H9 (cell line): ENCODE results near the gene CCNQ. TPM values are rescaled to one million over a fixed set of nuclear protein-coding genes. Genes with fewer than 3 reads are reported as not detected.

Source experiments
- DNase-seq: peaks from one replicate; pipeline ENCODE4 v3.0.0-alpha.2; 2017
- H2AFZ ChIP-seq: one replicate; pipeline ENCODE4 v1.6.1; 2013; ENCODE audit warnings: mild to moderate bottlenecking, low read length, control low read depth, moderate library complexity
- H2AK5ac ChIP-seq: 2 replicates; pipeline ENCODE4 v1.6.1; 2013; ENCODE audit warnings: low read length, control low read depth, mixed read lengths; ENCODE audit not compliant: insufficient read length
- H2BK120ac ChIP-seq: one replicate; pipeline ENCODE4 v1.6.1; 2013; ENCODE audit warnings: low read depth, mild to moderate bottlenecking, low read length, control low read depth, inconsistent platforms; ENCODE audit not compliant: poor library complexity, severe bottlenecking
- H2BK12ac ChIP-seq: 2 replicates; pipeline ENCODE4 v1.6.1; 2013; ENCODE audit warnings: low read length, control low read depth, mixed read lengths, low read depth; ENCODE audit not compliant: insufficient read length
- H2BK15ac ChIP-seq: 2 replicates; pipeline ENCODE4 v1.6.1; 2013; ENCODE audit warnings: low read depth, low read length, control low read depth
- H2BK20ac ChIP-seq: one replicate; pipeline ENCODE4 v1.6.1; 2013; ENCODE audit warnings: low read depth, mild to moderate bottlenecking, low read length, control low read depth, inconsistent platforms; ENCODE audit not compliant: poor library complexity, severe bottlenecking
- H2BK5ac ChIP-seq: 2 replicates; pipeline ENCODE4 v1.6.1; 2013; ENCODE audit warnings: low read length, control low read depth, mixed read lengths; ENCODE audit not compliant: insufficient read length
- H3K14ac ChIP-seq: 2 replicates; pipeline ENCODE4 v1.6.1; 2013; ENCODE audit warnings: low read length, control low read depth; ENCODE audit not compliant: insufficient read depth
- H3K18ac ChIP-seq: 2 replicates; pipeline ENCODE4 v1.6.1; 2013; ENCODE audit warnings: low read depth, mild to moderate bottlenecking, mixed read lengths, low read length, control low read depth; ENCODE audit not compliant: insufficient read length
- H3K23ac ChIP-seq: 2 replicates; pipeline ENCODE4 v1.6.1; 2013; ENCODE audit warnings: low read length, control low read depth, mixed read lengths, low read depth; ENCODE audit not compliant: insufficient read length
- H3K23me2 ChIP-seq: 2 replicates; pipeline ENCODE4 v1.6.1; 2013; ENCODE audit warnings: low read depth, mild to moderate bottlenecking, mixed read lengths, low read length, control low read depth; ENCODE audit not compliant: insufficient read length, poor library complexity, severe bottlenecking
- H3K27ac ChIP-seq: 2 replicates; pipeline ENCODE4 v1.5.1; 2013; ENCODE audit warnings: low read length, control low read depth, mixed read lengths, low read depth; ENCODE audit not compliant: insufficient read length
- H3K27me3 ChIP-seq: 2 replicates; pipeline ENCODE4 v1.6.1; 2013; ENCODE audit warnings: low read length, control low read depth, inconsistent platforms; ENCODE audit not compliant: insufficient read depth
- H3K4ac ChIP-seq: 2 replicates; pipeline ENCODE4 v1.6.1; 2013; ENCODE audit warnings: low read depth, mild to moderate bottlenecking, control low read depth, inconsistent platforms, low read length, moderate library complexity
- H3K4me1 ChIP-seq: 2 replicates; pipeline ENCODE4 v1.6.1; 2013; ENCODE audit warnings: low read length, control low read depth, inconsistent platforms; ENCODE audit not compliant: insufficient read depth
- H3K4me2 ChIP-seq: 2 replicates; pipeline ENCODE4 v1.6.1; 2013; ENCODE audit warnings: low read length, control low read depth, mixed read lengths; ENCODE audit not compliant: insufficient read length, insufficient read depth
- H3K56ac ChIP-seq: 2 replicates; pipeline ENCODE4 v1.6.1; 2013; ENCODE audit warnings: low read depth, mild to moderate bottlenecking, mixed read lengths, low read length, control low read depth; ENCODE audit not compliant: insufficient read length
- H3K79me1 ChIP-seq: 2 replicates; pipeline ENCODE4 v1.6.1; 2013; ENCODE audit warnings: low read depth, mild to moderate bottlenecking, moderate library complexity, low read length, control low read depth, inconsistent platforms; ENCODE audit not compliant: insufficient read depth, poor library complexity, severe bottlenecking
- H3K79me2 ChIP-seq: 2 replicates; pipeline ENCODE4 v1.6.1; 2013; ENCODE audit warnings: low read length, control low read depth, inconsistent platforms; ENCODE audit not compliant: insufficient read depth
- H3K9ac ChIP-seq: 2 replicates; pipeline ENCODE4 v1.6.1; 2013; ENCODE audit warnings: low read length, control low read depth, mixed read lengths; ENCODE audit not compliant: insufficient read length; ENCODE audit errors: extremely low read depth
- H3K9me3 ChIP-seq: one replicate; pipeline ENCODE4 v1.6.1; 2013; ENCODE audit warnings: low read depth, low read length, inconsistent platforms; ENCODE audit not compliant: control insufficient read depth
- H3T11ph ChIP-seq: one replicate; pipeline ENCODE4 v1.6.1; 2013; ENCODE audit warnings: mild to moderate bottlenecking, low read length, control low read depth, inconsistent platforms
- H4K20me1 ChIP-seq: one replicate; pipeline ENCODE4 v1.6.1; 2013; ENCODE audit not compliant: control insufficient read depth, insufficient read length, insufficient read depth
- H4K5ac ChIP-seq: 2 replicates; pipeline ENCODE4 v1.6.1; 2013; ENCODE audit warnings: low read depth, mild to moderate bottlenecking, mixed read lengths, low read length, control low read depth; ENCODE audit not compliant: insufficient read length
- H4K8ac ChIP-seq: replicated peaks from 2 replicates; pipeline ENCODE4 v1.6.1; 2013; ENCODE audit warnings: low read length, control low read depth, mixed read lengths, low read depth; ENCODE audit not compliant: insufficient read length
- H4K91ac ChIP-seq: 2 replicates; pipeline ENCODE4 v1.6.1; 2013; ENCODE audit warnings: low read depth, mild to moderate bottlenecking, moderate library complexity, mixed read lengths, low read length, control low read depth; ENCODE audit not compliant: insufficient read length
- H3K27ac Mint-ChIP-seq, 3 experiments: 2 replicates in 2 of 3; 3 replicates in 1 of 3; pipeline ENCODE4 v1.8.0; 2020 to 2021; ENCODE audit warnings: mixed read lengths in 3 of 3, mild to moderate bottlenecking in 1 of 3, moderate library complexity in 1 of 3
- H3K27me3 Mint-ChIP-seq: 2 replicates; pipeline ENCODE4 v1.8.0; 2021; ENCODE audit warnings: low read depth, mild to moderate bottlenecking, moderate library complexity, mixed read lengths
- H3K36me3 Mint-ChIP-seq, 3 experiments: 2 replicates in 2 of 3; 3 replicates in 1 of 3; pipeline ENCODE4 v1.8.0; 2020 to 2021; ENCODE audit warnings: low read depth in 3 of 3, mixed read lengths in 3 of 3; ENCODE audit not compliant: insufficient read depth in 1 of 3
- H3K4me1 Mint-ChIP-seq, 2 experiments: 2 replicates each; pipeline ENCODE4 v1.8.0; 2020; ENCODE audit warnings: mixed read lengths in 2 of 2
- H3K4me3 Mint-ChIP-seq, 2 experiments: 2 replicates in 1 of 2; 3 replicates in 1 of 2; pipeline ENCODE4 v1.8.0; 2020 to 2021; ENCODE audit warnings: mild to moderate bottlenecking in 2 of 2, mixed read lengths in 2 of 2, moderate library complexity in 1 of 2
- H3K9me3 Mint-ChIP-seq, 2 experiments: 2 replicates in 1 of 2; 3 replicates in 1 of 2; pipeline ENCODE4 v1.8.0; 2020; ENCODE audit warnings: mild to moderate bottlenecking in 2 of 2, mixed read lengths in 2 of 2, moderate library complexity in 1 of 2
- CTCF ChIP-seq: fragments of 200-600 bp; sonication (generic); conservative IDR thresholded peaks from 3 replicates; pipeline ENCODE4 v1.8.0; 2021; ENCODE audit warnings: antibody characterized with exemption, mild to moderate bottlenecking
- WGBS: extraction: QIAGEN DNeasy Blood & Tissue Kit; methylation state at CpG from one replicate; pipeline ENCODE4 v1.1.7; 2013; ENCODE audit warnings: missing lambda C conversion rate, low lambda C conversion rate, mixed read lengths; ENCODE audit not compliant: insufficient read length; ENCODE audit errors: extremely low coverage; 5-methylcytosine and 5-hydroxymethylcytosine counted together
- total RNA-seq: library from RNA; stranded (reverse); gene quantifications from 2 replicates; pipeline ENCODE4 v1.2.1, GENCODE V29; 2021

The CCNQ gene
- total RNA-seq, 1 experiment from 2014 or later: 18.4 TPM

GRCh38 chrX:153547195-153547594, 51.7 kb downstream of the CCNQ start:
- no peak overlapping the region for H3K27ac ChIP-seq
- no CpG with 5 or more reads among the region's 7 CpGs for WGBS
- H4K20me1 ChIP-seq: no peaks in the 10 kb centered on the region
- no peak for TF ChIP-seq CTCF
- H3K36me3 Mint-ChIP-seq: peaks cover 0 to 8% (median under 1%) of the 10 kb centered on the region in 3 experiments; a peak in 3 of 7 replicates
- H3K4me1 Mint-ChIP-seq: peaks cover 0 to 7% of the 10 kb centered on the region in 2 experiments; a peak in 1 of 4 replicates
- H2BK15ac ChIP-seq: no peak overlapping the region
- H2AK5ac ChIP-seq: no peak overlapping the region
- H3T11ph ChIP-seq: no peak overlapping the region
- no peak overlapping the region for H3K4me3 Mint-ChIP-seq
- no peak overlapping the region for H3K4ac ChIP-seq
- no peak overlapping the region for H3K56ac ChIP-seq
- H3K27me3 Mint-ChIP-seq: peaks cover 3% of the 10 kb centered on the region; the same call in 1 of the 2 replicates
- H2BK5ac ChIP-seq: no peak overlapping the region
- H4K8ac ChIP-seq: no peak overlapping the region
- H3K4me1 ChIP-seq: no peaks in the 10 kb centered on the region
- H3K27me3 ChIP-seq: no peaks in the 10 kb centered on the region
- H3K79me1 ChIP-seq: no peaks in the 10 kb centered on the region
- H3K23me2 ChIP-seq: no peaks in the 10 kb centered on the region
- no peak overlapping the region for H3K14ac ChIP-seq
- H3K18ac ChIP-seq: no peak overlapping the region
- H2BK12ac ChIP-seq: no peak overlapping the region
- no peak overlapping the region for H3K9ac ChIP-seq
- H4K5ac ChIP-seq: no peak overlapping the region
- H3K79me2 ChIP-seq: no peaks in the 10 kb centered on the region
- no peak for DNase-seq
- H3K27ac Mint-ChIP-seq: no peak overlapping the region
- H2AFZ ChIP-seq: no peak overlapping the region
- no peak overlapping the region for H3K4me2 ChIP-seq
- peaks cover 57 to 68% of the 10 kb centered on the region in 2 experiments for H3K9me3 Mint-ChIP-seq
- no peak overlapping the region for H2BK20ac ChIP-seq
- H3K9me3 ChIP-seq: peaks cover 47% of the 10 kb centered on the region
- no peak overlapping the region for H3K23ac ChIP-seq
- no peak overlapping the region for H2BK120ac ChIP-seq
- no peak overlapping the region for H4K91ac ChIP-seq
